GM18519 (cell line): ENCODE results near the gene HOXA5.

ENCODE experiments used
- ATAC-seq: cut with Tn5 transposase; IDR thresholded peaks from one replicate; pipeline ENCODE4 v1.9.1; 2021; ENCODE audit warnings: mild to moderate bottlenecking, moderate library complexity; ENCODE audit not compliant: unreplicated experiment, low FRiP score

The HOXA5 gene

GRCh38 chr7:27172315-27172774 lies 28.9 kb upstream of the HOXA5 start:
- no peak for ATAC-seq

GRCh38 chr7:27171637-27172314 lies 28.3 kb upstream of the HOXA5 start:
- no peak for ATAC-seq

- ATAC-seq = no peak
Measured at GRCh38 chr7:27171325-27171636, 27.8 kb upstream of the HOXA5 start.

GRCh38 chr7:27170426-27171324 lies 27.2 kb upstream of the HOXA5 start:
- no peak for ATAC-seq

GRCh38 chr7:27169658-27170425 lies 26.4 kb upstream of the HOXA5 start:
- ATAC-seq = no peak

- ATAC-seq = no peak
Measured at GRCh38 chr7:27168265-27168947, 24.9 kb upstream of the HOXA5 start.

GRCh38 chr7:27167916-27168264 lies 24.4 kb upstream of the HOXA5 start:
- ATAC-seq = no peak

- no peak for ATAC-seq
Measured at GRCh38 chr7:27166531-27167505, 23.3 kb upstream of the HOXA5 start.

- ATAC-seq = no peak
Measured at GRCh38 chr7:27165996-27166530, 22.6 kb upstream of the HOXA5 start.

GRCh38 chr7:27165089-27165995 lies 21.9 kb upstream of the HOXA5 start, which contains the start of gene HOXA9:
Gene HOXA9 (minus strand): TSS chr7:27165537. CDS start chr7:27165457, 80 bp downstream.
- ATAC-seq = no peak

GRCh38 chr7:27164367-27165088 lies 21.0 kb upstream of the HOXA5 start:
- ATAC-seq = no peak

- ATAC-seq = no peak
Measured at GRCh38 chr7:27164045-27164366, 20.5 kb upstream of the HOXA5 start.

- no peak for ATAC-seq
Measured at GRCh38 chr7:27163288-27164044, 20.0 kb upstream of the HOXA5 start.

GRCh38 chr7:27162561-27163287 lies 19.2 kb upstream of the HOXA5 start:
- no peak for ATAC-seq

- no peak for ATAC-seq
Measured at GRCh38 chr7:27161721-27162560, 18.5 kb upstream of the HOXA5 start.
